Measurements from ENCODE around the gene RGPD6. TPM values are rescaled to one million over a fixed set of nuclear protein-coding genes. Genes with fewer than 3 reads are reported as not detected.

Gene RGPD6
- polyA plus RNA-seq, 1 donor from 2014 or later = 39.8 TPM

Small RNA genes within 50 kb of the gene (small RNA-seq; reads per million reads assigned to genes)
- gene AC108938.1 = 0 reads per million in 3 experiments

Other genes with a start within 250 kb of the RGPD6 start
- gene LIMS4, start 104.4 kb downstream of the RGPD6 start, polyA plus RNA-seq = 0.46 TPM in 1 of 2 replicates, not detected in the other
- 2.1 and 2.4 TPM in 2 replicates for gene BUB1, start 100.8 kb upstream of the RGPD6 start, polyA plus RNA-seq
- gene ACOXL, start 155.4 kb upstream of the RGPD6 start, polyA plus RNA-seq = 0.12 TPM in 1 of 2 replicates, not detected in the other